Measurements from ENCODE around the gene EPN3. TPM values are rescaled to one million over a fixed set of nuclear protein-coding genes. Genes with fewer than 3 reads are reported as not detected.
A peak's percentile ranks its signal among the peaks of the same experiment; 100 is the strongest.

Gene EPN3
- total RNA-seq, 2 experiments from 2014 or later = not detected

DNA sequence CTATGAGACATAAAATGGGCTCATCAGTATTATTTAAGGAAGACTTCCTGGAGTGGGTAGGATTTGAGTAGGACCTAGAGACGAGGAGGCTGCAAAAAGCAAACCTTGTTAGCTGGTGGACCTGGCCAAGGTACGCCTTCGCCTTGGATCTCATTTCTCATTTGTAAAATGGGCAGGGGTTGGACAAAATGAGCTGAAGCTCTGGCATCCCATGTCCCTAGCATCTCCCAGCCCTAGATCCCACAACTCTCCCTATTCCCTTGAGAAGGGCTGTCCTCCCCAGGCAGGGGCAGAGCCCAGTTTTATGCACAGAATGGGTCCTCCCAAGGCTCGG, 14.1 kb downstream of the EPN3 start:
- no peaks in the 10 kb centered on the region for H3K9me3 ChIP-seq (ENCODE audit: control insufficient read depth in 1 of 2, insufficient read depth in 1 of 2, low read length in 2 of 2)
- ChIA-PET CTCF (interaction anchor here (0.5 to 2.1 kb wide), 9 partner anchors 9 to 233 kb away, joined by 3 to 17 read pairs (median 3); partner anchors contain the start of gene CACNA1G), POLR2A (no interaction called here)
- peaks cover 27% of the 10 kb centered on the region for H3K4me1 ChIP-seq (ENCODE audit: insufficient read depth, low read length)
- peaks cover 6% of the 10 kb centered on the region for H3K27me3 Mint-ChIP-seq
- peak overlapping the region; percentile 71 for H3K4me3 Mint-ChIP-seq
- no peaks in the 10 kb centered on the region for H3K9me3 Mint-ChIP-seq
- TF ChIP-seq, protein P1, sequence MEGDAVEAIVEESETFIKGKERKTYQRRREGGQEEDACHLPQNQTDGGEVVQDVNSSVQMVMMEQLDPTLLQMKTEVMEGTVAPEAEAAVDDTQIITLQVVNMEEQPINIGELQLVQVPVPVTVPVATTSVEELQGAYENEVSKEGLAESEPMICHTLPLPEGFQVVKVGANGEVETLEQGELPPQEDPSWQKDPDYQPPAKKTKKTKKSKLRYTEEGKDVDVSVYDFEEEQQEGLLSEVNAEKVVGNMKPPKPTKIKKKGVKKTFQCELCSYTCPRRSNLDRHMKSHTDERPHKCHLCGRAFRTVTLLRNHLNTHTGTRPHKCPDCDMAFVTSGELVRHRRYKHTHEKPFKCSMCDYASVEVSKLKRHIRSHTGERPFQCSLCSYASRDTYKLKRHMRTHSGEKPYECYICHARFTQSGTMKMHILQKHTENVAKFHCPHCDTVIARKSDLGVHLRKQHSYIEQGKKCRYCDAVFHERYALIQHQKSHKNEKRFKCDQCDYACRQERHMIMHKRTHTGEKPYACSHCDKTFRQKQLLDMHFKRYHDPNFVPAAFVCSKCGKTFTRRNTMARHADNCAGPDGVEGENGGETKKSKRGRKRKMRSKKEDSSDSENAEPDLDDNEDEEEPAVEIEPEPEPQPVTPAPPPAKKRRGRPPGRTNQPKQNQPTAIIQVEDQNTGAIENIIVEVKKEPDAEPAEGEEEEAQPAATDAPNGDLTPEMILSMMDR (IDR thresholded peaks at IDR 0.05) = no peak
- no peaks in the 10 kb centered on the region for H3K36me3 ChIP-seq (ENCODE audit: insufficient read depth, low read length)
- intact Hi-C loops (cut with DNase I, micrococcal nuclease) = loop anchor here (1.0 to 10.0 kb wide), 8 partner anchors 62 to 411 kb away; no protein-coding TSS in a partner anchor
- ATAC-seq (ENCODE audit: poor library complexity) (no peak), DNase-seq (no peak)
- H3K4me3 ChIP-seq (ENCODE audit: low read length) = peak overlapping the region; percentile 56
- no peaks in the 10 kb centered on the region for H3K27me3 ChIP-seq (ENCODE audit: control insufficient read depth in 1 of 2, insufficient read depth in 2 of 2, low read length in 2 of 2)
- no peak overlapping the region for H3K27ac Mint-ChIP-seq
- H3K36me3 Mint-ChIP-seq (ENCODE audit: low read depth) = no peaks in the 10 kb centered on the region
- H3K27ac ChIP-seq (ENCODE audit: low read depth in 1 of 2, low read length in 2 of 2) = no peak overlapping the region
- peaks cover 22% of the 10 kb centered on the region for H3K4me1 Mint-ChIP-seq (ENCODE audit: low read depth)

DNA sequence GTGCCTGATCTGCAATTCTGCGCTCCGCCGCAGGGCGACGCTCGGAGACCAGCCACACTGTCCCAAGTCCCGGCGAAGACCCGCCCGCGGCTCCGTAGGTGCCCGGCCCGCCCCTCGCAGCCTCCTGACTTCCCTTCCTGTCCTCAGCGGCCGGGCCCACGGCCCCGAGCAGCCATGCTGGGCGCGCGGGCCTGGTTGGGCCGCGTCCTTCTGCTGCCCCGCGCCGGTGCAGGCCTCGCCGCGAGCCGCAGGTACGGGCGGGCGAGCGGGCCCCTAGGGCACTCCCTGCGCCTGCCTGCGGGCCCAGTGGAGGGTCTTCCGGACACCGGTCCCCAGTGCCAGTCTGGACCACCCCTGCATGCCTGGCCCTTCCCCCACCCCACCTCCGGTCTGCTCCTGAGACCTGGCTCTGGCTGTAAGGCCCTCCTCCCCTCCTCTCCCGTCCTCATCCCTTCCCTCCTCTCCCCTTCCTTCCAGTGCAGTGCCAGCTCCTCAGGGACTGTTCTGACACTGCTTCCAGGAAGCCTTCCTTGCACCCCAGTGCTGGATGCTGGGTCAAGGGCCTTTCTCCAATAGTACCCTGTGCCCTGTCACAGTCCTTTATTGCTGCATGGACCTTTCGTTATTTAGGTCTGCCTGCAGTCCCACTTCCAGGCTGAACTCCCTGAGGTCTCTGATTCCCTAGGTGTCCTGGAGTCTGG, 14.7 kb downstream of the EPN3 start, which contains the start of gene SPATA20:
SPATA20 (plus strand) TSS at position 140 of the 701 bp plus-strand sequence; CDS start at position 175, 35 bp downstream.
- Histone ChIP-seq H3K27ac (ENCODE audit: low read depth in 1 of 2, low read length in 2 of 2) (no peak within 1 kb of the TSS), H3K36me3 (ENCODE audit: insufficient read depth, low read length) (no peaks in the 10 kb centered on the region), H3K4me3 (ENCODE audit: low read length) (peak within 1 kb of the TSS; percentile 56), H3K9me3 (ENCODE audit: control insufficient read depth in 1 of 2, insufficient read depth in 1 of 2, low read length in 2 of 2) (no peaks in the 10 kb centered on the region), H3K4me1 (ENCODE audit: insufficient read depth, low read length) (peaks cover 25% of the 10 kb centered on the region), H3K27me3 (ENCODE audit: control insufficient read depth in 1 of 2, insufficient read depth in 2 of 2, low read length in 2 of 2) (no peaks in the 10 kb centered on the region)
- intact Hi-C loops (cut with DNase I, micrococcal nuclease) = loop anchor here (1.0 to 10.0 kb wide), 8 partner anchors 62 to 410 kb away; no protein-coding TSS in a partner anchor
- peak; percentile 74 to 94 (median 79) for DNase-seq
- POLR2A ChIA-PET = no interaction called here
- no peaks in the 10 kb centered on the region for H3K9me3 Mint-ChIP-seq
- no peak within 1 kb of the TSS for H3K27ac Mint-ChIP-seq
- CTCF ChIA-PET = interaction anchor here (0.7 to 2.1 kb wide), 6 partner anchors 13 to 91 kb away, joined by 3 to 17 read pairs (median 4); partner anchors contain the start of gene CACNA1G
- peaks cover 6% of the 10 kb centered on the region for H3K27me3 Mint-ChIP-seq
- TF ChIP-seq, protein P1 (IDR thresholded peaks at IDR 0.05) = peak; percentile 92
- H3K36me3 Mint-ChIP-seq (ENCODE audit: low read depth) = no peaks in the 10 kb centered on the region
- peak within 1 kb of the TSS; percentile 71 for H3K4me3 Mint-ChIP-seq
- ATAC-seq (ENCODE audit: poor library complexity) = peak; percentile 85
- H3K4me1 Mint-ChIP-seq (ENCODE audit: low read depth) = peaks cover 21% of the 10 kb centered on the region

GRCh38 chr17:50547736-50548083, 15.2 kb downstream of the EPN3 start:
- Histone ChIP-seq H3K4me1 (ENCODE audit: insufficient read depth, low read length) (peaks cover 20% of the 10 kb centered on the region), H3K27me3 (ENCODE audit: control insufficient read depth in 1 of 2, insufficient read depth in 2 of 2, low read length in 2 of 2) (no peaks in the 10 kb centered on the region), H3K9me3 (ENCODE audit: control insufficient read depth in 1 of 2, insufficient read depth in 1 of 2, low read length in 2 of 2) (no peaks in the 10 kb centered on the region), H3K27ac (ENCODE audit: low read depth in 1 of 2, low read length in 2 of 2) (no peak overlapping the region), H3K4me3 (ENCODE audit: low read length) (peak overlapping the region; percentile 56), H3K36me3 (ENCODE audit: insufficient read depth, low read length) (no peaks in the 10 kb centered on the region)
- no peaks in the 10 kb centered on the region for H3K36me3 Mint-ChIP-seq (ENCODE audit: low read depth)
- H3K4me3 Mint-ChIP-seq = peak overlapping the region; percentile 64
- no peaks in the 10 kb centered on the region for H3K9me3 Mint-ChIP-seq
- intact Hi-C loops (cut with DNase I, micrococcal nuclease) = loop anchor here (1.0 to 10.0 kb wide), 8 partner anchors 63 to 410 kb away; no protein-coding TSS in a partner anchor
- H3K27ac Mint-ChIP-seq = no peak overlapping the region
- ATAC-seq (ENCODE audit: poor library complexity) (no peak), DNase-seq (no peak)
- ChIA-PET CTCF (interaction anchor here (1.5 to 2.1 kb wide), 3 partner anchors 13 to 80 kb away, joined by 5 to 17 read pairs (median 5); partner anchors contain the start of gene CACNA1G), POLR2A (no interaction called here)
- peaks cover 16% of the 10 kb centered on the region for H3K4me1 Mint-ChIP-seq (ENCODE audit: low read depth)
- H3K27me3 Mint-ChIP-seq = peaks cover 6% of the 10 kb centered on the region
- TF ChIP-seq, protein P1 (IDR thresholded peaks at IDR 0.05) = no peak

All from CD4-positive, alpha-beta T cell (primary cell).